ENCODE results near the gene URM1.
"Not testable (repeated sequence)": the region's sequence is repeated elsewhere in the genome, so short reads cannot be mapped to it uniquely, and the experiment has no call there.

URM1 gene

GRCh38 chr9:128411364-128412119, 40.4 kb downstream of the URM1 start:
- no peak for DNase-seq

- peak; percentile 79 for DNase-seq
Measured at GRCh38 chr9:128412120-128412790, 41.1 kb downstream of the URM1 start.

DNA sequence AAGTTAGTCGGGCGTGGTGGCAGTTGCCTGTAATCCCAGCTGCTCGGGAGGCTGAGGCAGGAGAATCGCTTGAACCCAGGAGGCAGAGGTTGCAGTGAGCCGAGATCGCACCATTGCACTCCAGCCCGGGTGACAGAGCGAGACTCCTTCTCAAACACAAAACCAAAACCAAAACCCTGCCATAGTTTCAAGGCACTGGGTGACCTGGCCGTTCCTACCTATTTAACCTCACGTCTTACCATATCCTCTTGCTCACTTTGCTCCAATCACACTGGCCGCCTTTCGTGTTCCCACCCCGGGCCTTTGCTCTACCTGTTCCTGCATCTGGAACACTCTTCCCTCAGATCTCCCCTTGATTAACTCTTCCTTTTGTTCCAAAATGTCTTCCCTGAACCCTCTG, 42.6 kb downstream of the URM1 start:
- DNase-seq: not testable (repeated sequence)

GRCh38 chr9:128414461-128414860, 43.3 kb downstream of the URM1 start:
- DNase-seq: no peak

GRCh38 chr9:128415281-128415680, 44.1 kb downstream of the URM1 start:
- no peak for DNase-seq

GRCh38 chr9:128416014-128416413, 44.8 kb downstream of the URM1 start:
- no peak for DNase-seq

- DNase-seq: no peak
Measured at GRCh38 chr9:128416432-128417019, 45.4 kb downstream of the URM1 start.

DNA sequence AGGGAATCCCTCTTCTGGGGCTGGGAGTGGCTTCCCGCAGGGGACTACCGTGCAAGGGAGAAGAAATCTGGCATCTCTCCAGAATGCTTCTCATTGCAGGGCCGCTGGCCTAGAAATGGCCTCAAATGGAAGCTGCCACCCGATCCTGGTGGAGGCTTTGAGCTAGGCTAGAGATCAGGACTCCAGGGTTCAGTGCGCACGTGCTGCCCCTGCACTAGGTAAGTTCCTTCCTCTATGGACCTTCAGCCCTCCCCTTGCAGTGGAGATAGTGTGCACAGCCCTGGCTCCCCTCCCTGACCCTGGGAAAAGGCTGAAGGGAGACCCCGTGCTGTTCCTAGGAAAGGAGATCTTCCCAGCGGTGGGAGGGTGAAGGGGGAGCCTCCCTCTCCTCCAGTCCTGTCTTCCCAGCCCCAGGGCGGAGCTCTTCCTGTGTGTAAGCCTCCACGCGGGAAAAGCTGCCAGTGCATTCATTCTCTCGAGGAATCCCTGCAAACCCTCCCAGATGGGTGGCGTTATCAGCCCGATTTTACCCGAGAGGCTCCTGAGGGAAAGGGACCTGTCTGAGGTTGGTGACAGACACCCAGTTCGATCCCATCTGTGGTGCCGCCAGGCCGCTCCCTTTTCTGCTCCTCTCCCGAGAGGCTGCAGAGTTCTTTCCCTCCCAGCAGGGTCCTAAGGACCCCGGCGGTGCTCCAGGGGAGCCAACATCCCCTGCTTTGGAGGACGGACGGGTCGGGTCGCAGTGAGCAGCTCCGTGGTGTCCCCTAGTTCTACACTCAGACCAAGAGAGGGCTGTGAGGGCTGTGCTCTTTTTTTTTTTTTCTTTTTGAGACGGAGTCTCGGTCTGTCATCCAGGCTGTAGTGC, 48.1 kb downstream of the URM1 start:
- DNase-seq: no peak

GRCh38 chr9:128420060-128420650, 49.0 kb downstream of the URM1 start:
- peak; percentile 75 for DNase-seq

- peak; percentile 56 for DNase-seq
Measured at GRCh38 chr9:128420651-128421481, 49.7 kb downstream of the URM1 start, which contains the start of gene CERCAM. Gene CERCAM, plus strand, starts transcription at chr9:128420857. Its CDS starts 21 bp downstream, at chr9:128420878.

- DNase-seq: peak; percentile 32
Measured at GRCh38 chr9:128421482-128421996, 50.4 kb downstream of the URM1 start.

- not testable (repeated sequence) for DNase-seq
Measured at GRCh38 chr9:128422022-128422782, 51.0 kb downstream of the URM1 start.

DNA sequence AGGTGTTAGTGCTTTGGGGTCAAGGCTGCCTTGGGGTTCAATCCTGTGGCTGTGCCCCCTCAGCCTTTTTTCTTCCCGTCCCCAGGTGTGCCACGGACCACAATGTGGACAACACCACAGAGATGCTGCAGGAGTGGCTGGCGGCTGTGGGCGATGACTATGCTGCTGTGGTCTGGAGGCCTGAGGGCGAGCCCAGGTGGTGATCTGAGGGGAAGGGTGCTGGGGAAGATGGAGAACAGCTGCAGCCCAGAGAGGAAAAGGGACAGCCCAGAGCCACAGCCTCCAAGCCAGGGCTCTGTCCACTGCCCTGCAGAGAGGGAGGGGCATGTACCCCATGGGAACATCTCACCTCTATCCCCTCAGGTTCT, 51.6 kb downstream of the URM1 start:
- no peak for DNase-seq

DNA sequence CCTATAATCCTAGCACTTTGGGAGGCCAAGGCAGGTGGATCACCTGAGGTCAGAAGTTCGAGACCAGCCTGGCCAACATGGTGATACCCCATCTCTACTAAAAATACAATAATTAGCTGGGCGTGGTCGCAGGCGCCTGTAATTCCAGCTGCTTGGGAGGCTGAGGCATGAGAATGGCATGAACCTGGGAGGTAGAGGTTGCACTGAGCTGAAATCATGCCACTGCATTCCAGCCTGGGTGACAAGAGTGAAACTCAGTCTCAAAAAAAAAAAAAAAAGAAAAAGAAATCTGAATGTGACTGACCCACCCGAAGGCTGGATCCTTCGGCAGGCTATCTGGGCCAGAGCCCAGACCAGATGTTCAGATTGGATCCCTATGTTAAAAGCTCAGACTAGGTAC, 52.2 kb downstream of the URM1 start:
- not testable (repeated sequence) for DNase-seq

DNA sequence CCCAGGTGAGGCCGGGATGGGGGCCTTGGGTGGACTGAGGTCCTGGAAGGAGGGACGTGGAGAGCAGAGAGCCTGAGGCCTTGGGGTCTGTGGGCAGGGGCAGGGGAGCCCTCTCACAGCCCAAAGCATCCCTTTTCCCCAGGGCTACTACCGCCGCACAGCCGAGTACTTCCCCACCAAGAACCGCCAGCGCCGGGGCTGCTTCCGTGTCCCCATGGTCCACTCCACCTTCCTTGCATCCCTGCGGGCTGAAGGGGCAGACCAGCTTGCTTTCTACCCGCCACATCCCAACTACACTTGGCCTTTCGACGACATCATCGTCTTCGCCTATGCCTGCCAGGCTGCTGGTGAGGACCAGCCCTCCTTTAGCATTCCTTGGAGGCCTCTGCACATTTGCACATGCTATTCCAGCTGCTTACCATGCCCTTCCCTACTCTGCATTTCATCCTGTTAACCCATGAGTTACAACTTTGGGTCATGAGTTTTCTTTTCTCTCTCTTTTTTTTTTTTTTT, 53.1 kb downstream of the URM1 start:
- DNase-seq: no peak

DNA sequence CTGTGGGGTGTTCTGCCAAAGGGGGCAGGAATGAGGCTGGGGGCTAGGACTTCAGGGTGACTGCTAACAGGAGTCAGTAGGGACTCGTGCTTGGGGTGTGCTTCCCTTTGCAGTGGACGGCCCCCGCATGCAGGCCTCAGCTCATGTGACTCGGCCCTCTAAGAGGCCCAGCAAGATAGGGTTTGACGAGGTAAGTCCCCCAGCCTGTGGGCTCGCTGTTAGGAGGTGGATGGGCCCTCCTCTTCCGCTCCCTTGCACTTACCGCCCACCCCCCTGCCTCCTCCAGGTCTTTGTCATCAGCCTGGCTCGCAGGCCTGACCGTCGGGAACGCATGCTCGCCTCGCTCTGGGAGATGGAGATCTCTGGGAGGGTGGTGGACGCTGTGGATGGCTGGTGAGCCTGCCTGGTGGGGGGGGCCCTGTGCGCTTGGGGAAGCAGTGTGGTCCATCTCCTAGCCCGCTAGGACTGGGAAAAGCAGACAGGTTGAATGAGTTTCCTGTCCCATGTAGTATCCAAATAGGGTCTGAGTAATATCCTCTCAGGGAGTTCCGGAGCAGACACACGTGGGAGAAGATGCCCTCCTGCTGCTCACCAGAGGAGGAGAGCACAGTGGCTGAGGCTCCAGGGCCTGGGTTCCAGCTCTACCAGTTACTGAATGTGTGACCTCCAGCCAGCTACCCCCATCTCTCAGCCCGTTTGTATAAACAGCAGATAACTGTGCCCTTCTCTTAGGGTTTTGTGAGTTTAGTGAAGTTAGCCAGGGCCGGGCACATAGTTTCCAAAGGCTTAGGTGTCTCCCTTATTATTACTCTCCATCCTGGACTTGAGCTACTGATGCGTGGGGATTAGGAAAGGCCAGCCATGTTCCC, 57.7 kb downstream of the URM1 start:
- DNase-seq: no peak

GRCh38 chr9:128429513-128430086, 58.4 kb downstream of the URM1 start:
- no peak for DNase-seq

GRCh38 chr9:128431207-128431606, 60.0 kb downstream of the URM1 start:
- DNase-seq: no peak

- DNase-seq: no peak
Measured at GRCh38 chr9:128434340-128434739, 63.2 kb downstream of the URM1 start.

All from OCI-M1 (cell line).